ENCODE data around the gene TTC22. TPM values are rescaled to one million over a fixed set of nuclear protein-coding genes. Genes with fewer than 3 reads are reported as not detected.

The TTC22 gene
- total RNA-seq, 4 donors from 2014 or later: under 0.01 to 0.17 (median 0.09) TPM

DNA sequence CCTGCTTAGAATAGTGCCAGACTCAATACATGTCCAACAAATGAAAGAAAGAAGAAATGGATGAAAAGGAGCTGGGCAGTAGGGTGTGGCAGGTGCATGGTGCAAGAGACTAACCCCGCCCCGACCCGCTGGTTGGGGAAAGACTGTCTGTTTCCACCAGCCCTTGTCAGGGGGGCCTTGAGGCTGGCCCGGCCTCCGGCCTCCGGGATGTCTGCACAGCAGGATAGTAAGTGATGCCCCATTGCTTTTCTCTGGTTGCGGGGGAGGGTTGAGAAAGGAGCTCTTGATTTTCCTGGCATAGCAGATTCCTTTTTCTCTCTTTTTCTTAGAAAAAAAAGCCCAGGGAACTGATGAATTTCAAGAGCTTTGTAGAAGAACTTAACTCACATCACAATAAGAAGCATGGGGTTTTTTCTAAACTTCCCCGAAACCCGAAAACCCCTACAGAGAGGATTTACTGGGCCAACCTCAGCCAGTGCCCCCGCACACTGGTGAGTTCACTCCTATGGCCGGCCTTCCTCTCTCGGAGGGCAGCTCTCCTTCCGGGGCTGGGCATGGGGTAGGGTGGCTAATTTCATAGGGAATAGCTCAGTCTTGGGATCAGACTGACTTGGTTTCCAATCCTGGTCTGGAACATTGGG is 12.5 kb upstream of the TTC22 start:
- Histone ChIP-seq H3K4me3 (no peak overlapping the region), H3K27ac (replicated peaks in 1 of 4) (no peak overlapping the region), H3K9me3 (no peaks in the 10 kb centered on the region), H3K4me1 (peaks cover 0 to 4% (median 0%) of the 10 kb centered on the region in 4 donors), H3K36me3 (no peaks in the 10 kb centered on the region), H3K27me3 (no peaks in the 10 kb centered on the region)
- WGBS: 79% methylated on average over 13 of the region's 13 CpGs
- no peak for DNase-seq (ENCODE audit: extremely low spot score)
- TF ChIP-seq EP300 (IDR thresholded peaks at IDR 0.05) (no peak), POLR2AphosphoS5 (IDR thresholded peaks at IDR 0.05) (no peak), POLR2A (IDR thresholded peaks at IDR 0.05; ENCODE audit: low read depth) (no peak)
- TF ChIP-seq, protein P1, sequence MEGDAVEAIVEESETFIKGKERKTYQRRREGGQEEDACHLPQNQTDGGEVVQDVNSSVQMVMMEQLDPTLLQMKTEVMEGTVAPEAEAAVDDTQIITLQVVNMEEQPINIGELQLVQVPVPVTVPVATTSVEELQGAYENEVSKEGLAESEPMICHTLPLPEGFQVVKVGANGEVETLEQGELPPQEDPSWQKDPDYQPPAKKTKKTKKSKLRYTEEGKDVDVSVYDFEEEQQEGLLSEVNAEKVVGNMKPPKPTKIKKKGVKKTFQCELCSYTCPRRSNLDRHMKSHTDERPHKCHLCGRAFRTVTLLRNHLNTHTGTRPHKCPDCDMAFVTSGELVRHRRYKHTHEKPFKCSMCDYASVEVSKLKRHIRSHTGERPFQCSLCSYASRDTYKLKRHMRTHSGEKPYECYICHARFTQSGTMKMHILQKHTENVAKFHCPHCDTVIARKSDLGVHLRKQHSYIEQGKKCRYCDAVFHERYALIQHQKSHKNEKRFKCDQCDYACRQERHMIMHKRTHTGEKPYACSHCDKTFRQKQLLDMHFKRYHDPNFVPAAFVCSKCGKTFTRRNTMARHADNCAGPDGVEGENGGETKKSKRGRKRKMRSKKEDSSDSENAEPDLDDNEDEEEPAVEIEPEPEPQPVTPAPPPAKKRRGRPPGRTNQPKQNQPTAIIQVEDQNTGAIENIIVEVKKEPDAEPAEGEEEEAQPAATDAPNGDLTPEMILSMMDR (IDR thresholded peaks at IDR 0.05): no peak
- intact Hi-C loops (cut with DNase I): loop anchor here (5.0 to 10.0 kb wide), 3 partner anchors 139 to 739 kb away; no protein-coding TSS in a partner anchor

DNA sequence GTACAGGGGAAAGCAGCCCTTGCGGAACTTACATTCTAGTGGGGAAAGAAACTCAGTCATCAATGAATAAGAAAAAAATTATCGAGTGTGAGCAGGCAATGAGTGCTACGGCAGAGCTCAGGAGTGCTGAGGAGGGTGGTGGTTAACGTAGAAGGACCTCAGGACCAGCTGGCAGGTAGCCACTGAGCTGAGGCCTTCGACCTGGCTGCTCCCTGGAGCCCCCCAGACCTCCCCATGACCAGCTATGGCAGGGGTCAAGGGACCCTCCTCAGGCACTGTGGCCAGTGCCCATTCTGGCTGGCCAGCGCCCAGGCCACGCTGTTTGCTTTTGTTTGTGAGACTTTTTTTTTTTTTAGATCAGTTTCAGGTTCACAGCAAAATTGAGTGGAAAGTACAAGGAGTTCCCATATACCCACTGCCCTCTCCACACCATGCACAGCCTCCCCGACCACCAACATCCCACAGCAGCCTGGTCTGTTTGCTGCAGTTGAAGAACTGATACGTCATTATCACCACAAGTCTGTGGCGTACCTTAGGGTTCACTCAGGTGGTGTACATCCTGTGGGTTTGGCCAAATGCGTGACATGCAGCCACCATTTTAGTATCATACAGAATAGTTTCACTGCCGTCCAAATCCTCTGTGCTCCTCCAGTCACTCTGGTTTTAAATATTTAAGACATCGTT is 11.8 kb upstream of the TTC22 start:
- no peak overlapping the region for H3K27ac ChIP-seq (replicated peaks in 1 of 4)
- intact Hi-C loops (cut with DNase I): loop anchor here (5.0 to 10.0 kb wide), 3 partner anchors 138 to 738 kb away; no protein-coding TSS in a partner anchor
- H3K9me3 ChIP-seq: no peaks in the 10 kb centered on the region
- peaks cover 0 to 4% (median 0%) of the 10 kb centered on the region in 4 donors for H3K4me1 ChIP-seq
- H3K36me3 ChIP-seq: no peaks in the 10 kb centered on the region
- H3K27me3 ChIP-seq: no peaks in the 10 kb centered on the region
- WGBS: 83% methylated on average over 13 of the region's 13 CpGs
- no peak overlapping the region for H3K4me3 ChIP-seq
- no peak for TF ChIP-seq POLR2A (IDR thresholded peaks at IDR 0.05; ENCODE audit: low read depth)
- no peak for TF ChIP-seq POLR2AphosphoS5 (IDR thresholded peaks at IDR 0.05)
- TF ChIP-seq, protein P1 (IDR thresholded peaks at IDR 0.05): no peak
- no peak for TF ChIP-seq EP300 (IDR thresholded peaks at IDR 0.05)
- DNase-seq (ENCODE audit: extremely low spot score): no peak

DNA sequence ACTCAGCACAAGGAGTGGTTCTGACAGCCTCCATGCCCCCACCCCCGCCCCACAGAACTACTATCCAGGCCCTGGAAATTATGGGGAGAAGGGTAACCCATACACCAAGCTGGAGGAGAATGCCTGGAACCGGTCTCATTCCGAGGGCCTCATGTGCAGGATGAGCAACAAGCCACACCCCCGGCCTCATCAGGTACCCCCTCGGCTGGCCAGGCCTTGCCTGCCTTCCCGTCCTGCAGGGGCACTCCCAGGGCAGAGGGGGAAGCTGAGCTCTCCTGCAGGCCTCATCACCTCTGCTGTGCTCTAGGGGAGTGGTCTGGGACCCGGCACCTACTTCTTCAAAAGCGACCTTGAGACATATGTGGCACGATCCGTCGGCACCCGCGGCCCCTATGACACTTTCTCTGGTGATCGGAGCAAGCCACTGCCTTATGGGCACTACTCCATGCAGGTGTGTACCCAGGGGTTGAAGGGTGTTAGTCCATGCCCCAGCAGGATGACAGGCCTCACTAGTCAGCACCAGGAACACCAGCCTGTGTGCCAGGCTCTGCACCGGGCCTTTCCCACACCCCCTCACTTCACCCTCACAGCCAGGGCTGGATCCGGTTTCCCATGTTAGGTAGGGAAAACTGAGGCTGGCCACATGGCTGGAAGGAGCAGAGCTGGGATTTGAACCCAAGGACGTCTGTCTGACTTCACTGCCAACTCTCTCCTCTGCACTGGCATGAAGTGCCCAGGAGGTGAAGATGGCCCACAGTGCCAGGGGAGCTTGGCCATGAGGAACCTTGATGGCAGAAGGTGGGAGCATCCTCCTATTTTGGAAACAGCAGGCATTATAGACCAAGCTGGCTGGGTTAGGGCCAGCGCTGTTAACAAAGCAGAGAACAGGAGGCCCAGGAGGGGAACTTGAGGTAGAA is 10.9 kb upstream of the TTC22 start:
- Histone ChIP-seq H3K27me3 (peaks cover 0 to 3% (median 0%) of the 10 kb centered on the region in 4 donors), H3K36me3 (no peaks in the 10 kb centered on the region), H3K9me3 (no peaks in the 10 kb centered on the region), H3K4me3 (no peak overlapping the region), H3K27ac (replicated peaks in 1 of 4) (no peak overlapping the region), H3K4me1 (peaks cover 0 to 4% (median 0%) of the 10 kb centered on the region in 4 donors)
- WGBS: 89% methylated on average over 18 of the region's 18 CpGs
- TF ChIP-seq POLR2AphosphoS5 (IDR thresholded peaks at IDR 0.05) (no peak), EP300 (IDR thresholded peaks at IDR 0.05) (no peak), POLR2A (IDR thresholded peaks at IDR 0.05; ENCODE audit: low read depth) (no peak)
- TF ChIP-seq, protein P1 (IDR thresholded peaks at IDR 0.05): no peak
- no peak for DNase-seq (ENCODE audit: extremely low spot score)
- intact Hi-C loops (cut with DNase I): loop anchor here (5.0 to 10.0 kb wide), 3 partner anchors 137 to 737 kb away; no protein-coding TSS in a partner anchor

DNA sequence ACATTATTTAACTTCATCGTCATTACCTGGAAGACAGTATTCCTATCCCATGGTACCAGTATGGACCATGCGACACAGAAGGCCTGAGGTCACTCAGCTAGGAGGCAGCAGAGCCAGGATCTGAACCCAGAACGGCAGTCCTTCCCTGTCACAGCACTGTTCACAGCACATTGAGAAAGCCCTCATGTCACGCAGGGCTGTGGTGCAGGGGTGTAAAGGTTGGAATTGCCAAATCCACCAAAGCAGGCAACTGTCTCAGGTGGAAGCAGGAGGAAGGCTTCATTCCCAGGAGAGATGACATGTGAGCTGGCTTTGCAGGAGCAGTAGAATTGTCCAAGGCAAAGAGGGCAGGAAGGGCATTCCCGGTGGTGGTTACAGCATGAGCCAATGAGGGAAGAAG is 9.9 kb upstream of the TTC22 start:
- peaks cover 0 to 4% (median 0%) of the 10 kb centered on the region in 4 donors for H3K4me1 ChIP-seq
- no peak overlapping the region for H3K27ac ChIP-seq (replicated peaks in 1 of 4)
- no peak overlapping the region for H3K4me3 ChIP-seq
- peaks cover 0 to 12% (median 0%) of the 10 kb centered on the region in 4 donors for H3K27me3 ChIP-seq
- intact Hi-C loops (cut with DNase I): loop anchor here (5.0 to 10.0 kb wide), 3 partner anchors 136 to 736 kb away; no protein-coding TSS in a partner anchor
- no peak for DNase-seq (ENCODE audit: extremely low spot score)
- 84% methylated on average over 4 of the region's 5 CpGs for WGBS
- TF ChIP-seq POLR2AphosphoS5 (IDR thresholded peaks at IDR 0.05) (no peak), EP300 (IDR thresholded peaks at IDR 0.05) (no peak), POLR2A (IDR thresholded peaks at IDR 0.05; ENCODE audit: low read depth) (no peak)
- TF ChIP-seq, protein P1 (IDR thresholded peaks at IDR 0.05): no peak
- no peaks in the 10 kb centered on the region for H3K36me3 ChIP-seq
- H3K9me3 ChIP-seq: no peaks in the 10 kb centered on the region

Measured in esophagus muscularis mucosa (tissue), 4 donors.